Neutrophil (primary cell): ENCODE data around the gene ECHS1.
"Not testable (repeated sequence)": the region's sequence is repeated elsewhere in the genome, so short reads cannot be mapped to it uniquely, and the experiment has no call there.

Experiments used
- H3K27ac ChIP-seq: fragments of 200-600 bp; sonication (generic); 2 replicates; pipeline ENCODE4 v1.5.1; 2016; ENCODE audit warnings: mild to moderate bottlenecking, moderate library complexity
- H3K27me3 ChIP-seq: fragments of 200-600 bp; sonication (generic); 2 replicates; pipeline ENCODE4 v1.6.0; 2016; ENCODE audit warnings: mild to moderate bottlenecking
- H3K36me3 ChIP-seq: fragments of 200-600 bp; sonication (generic); 2 replicates; pipeline ENCODE4 v1.5.1; 2017
- H3K4me1 ChIP-seq, 2 experiments: fragments of 200-600 bp in 1 of 2; sonication (generic) in 1 of 2; 1 replicate in 1 of 2; 2 replicates in 1 of 2; pipeline versions ENCODE4 v1.5.1 to v1.6.1; 2013 to 2016; ENCODE audit warnings: low read depth in 1 of 2, low read length in 1 of 2, mild to moderate bottlenecking in 1 of 2, moderate library complexity in 1 of 2; ENCODE audit not compliant: control insufficient read depth in 1 of 2, insufficient read depth in 1 of 2
- H3K4me3 ChIP-seq, 2 experiments: fragments of 200-600 bp in 1 of 2; sonication (generic) in 1 of 2; 1 replicate in 1 of 2; 2 replicates in 1 of 2; pipeline ENCODE4 v1.5.1; 2013 to 2016; ENCODE audit warnings: low read depth in 1 of 2, low read length in 1 of 2, mild to moderate bottlenecking in 1 of 2, moderate library complexity in 1 of 2
- H3K9me3 ChIP-seq: fragments of 200-600 bp; sonication (generic); 2 replicates; pipeline ENCODE4 v1.5.1; 2016
- TF ChIP-seq, protein P1 (sequence below): fragments of 200-600 bp; sonication (generic); IDR thresholded peaks from 2 replicates; pipeline ENCODE4 v1.5.1; 2016; ENCODE audit warnings: antibody characterized with exemption

Gene ECHS1

DNA sequence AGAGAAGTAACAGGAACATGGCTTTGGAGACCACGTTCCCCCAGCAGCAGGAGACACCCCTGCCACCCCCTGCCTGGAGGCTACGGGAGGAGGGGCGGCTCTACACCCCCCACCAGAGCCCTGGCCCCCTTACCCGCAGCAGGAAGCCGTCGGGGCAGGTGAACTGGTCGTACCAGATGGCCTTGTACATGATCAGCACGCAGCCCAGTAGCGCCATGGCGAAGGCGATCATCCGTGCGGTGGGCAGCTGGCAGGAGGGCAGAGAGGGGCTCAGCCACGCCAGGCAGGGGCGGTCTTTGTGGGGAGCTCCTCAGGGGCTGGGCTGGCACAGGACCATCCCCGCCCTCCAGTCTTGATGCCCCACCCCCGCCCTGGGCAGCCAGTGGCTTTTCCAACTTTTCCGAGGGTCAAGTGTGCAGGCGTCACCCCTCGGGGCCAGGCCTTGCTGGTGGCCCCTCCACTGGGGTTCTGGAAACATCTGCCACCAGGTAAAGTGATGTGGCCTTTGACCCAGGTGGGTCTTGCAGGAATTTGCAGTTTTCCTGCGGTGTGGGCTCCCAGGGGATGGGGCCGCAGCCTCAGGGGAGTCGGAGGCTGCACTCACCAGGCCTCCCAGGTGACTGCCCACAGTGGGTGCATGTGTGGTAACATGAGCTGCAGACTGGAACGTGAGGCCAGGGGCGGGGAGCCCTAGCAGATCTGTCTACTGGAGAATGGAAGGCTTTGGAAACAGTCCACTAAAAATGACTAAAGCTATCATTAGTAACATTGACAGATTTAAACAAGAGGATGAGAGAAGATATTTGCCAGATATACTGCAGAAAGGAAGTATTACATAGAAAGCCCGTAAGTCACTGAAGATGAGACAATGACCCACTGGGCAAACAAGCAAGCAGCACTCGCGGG, 46.2 kb downstream of the ECHS1 start:
- Histone ChIP-seq H3K4me1 (peaks cover 0 to 9% of the 10 kb centered on the region in 2 experiments), H3K27ac (no peak overlapping the region), H3K9me3 (no peaks in the 10 kb centered on the region), H3K27me3 (peaks cover 91% of the 10 kb centered on the region), H3K36me3 (no peaks in the 10 kb centered on the region), H3K4me3 (no peak overlapping the region)
- TF ChIP-seq, protein P1, sequence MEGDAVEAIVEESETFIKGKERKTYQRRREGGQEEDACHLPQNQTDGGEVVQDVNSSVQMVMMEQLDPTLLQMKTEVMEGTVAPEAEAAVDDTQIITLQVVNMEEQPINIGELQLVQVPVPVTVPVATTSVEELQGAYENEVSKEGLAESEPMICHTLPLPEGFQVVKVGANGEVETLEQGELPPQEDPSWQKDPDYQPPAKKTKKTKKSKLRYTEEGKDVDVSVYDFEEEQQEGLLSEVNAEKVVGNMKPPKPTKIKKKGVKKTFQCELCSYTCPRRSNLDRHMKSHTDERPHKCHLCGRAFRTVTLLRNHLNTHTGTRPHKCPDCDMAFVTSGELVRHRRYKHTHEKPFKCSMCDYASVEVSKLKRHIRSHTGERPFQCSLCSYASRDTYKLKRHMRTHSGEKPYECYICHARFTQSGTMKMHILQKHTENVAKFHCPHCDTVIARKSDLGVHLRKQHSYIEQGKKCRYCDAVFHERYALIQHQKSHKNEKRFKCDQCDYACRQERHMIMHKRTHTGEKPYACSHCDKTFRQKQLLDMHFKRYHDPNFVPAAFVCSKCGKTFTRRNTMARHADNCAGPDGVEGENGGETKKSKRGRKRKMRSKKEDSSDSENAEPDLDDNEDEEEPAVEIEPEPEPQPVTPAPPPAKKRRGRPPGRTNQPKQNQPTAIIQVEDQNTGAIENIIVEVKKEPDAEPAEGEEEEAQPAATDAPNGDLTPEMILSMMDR: no peak

DNA sequence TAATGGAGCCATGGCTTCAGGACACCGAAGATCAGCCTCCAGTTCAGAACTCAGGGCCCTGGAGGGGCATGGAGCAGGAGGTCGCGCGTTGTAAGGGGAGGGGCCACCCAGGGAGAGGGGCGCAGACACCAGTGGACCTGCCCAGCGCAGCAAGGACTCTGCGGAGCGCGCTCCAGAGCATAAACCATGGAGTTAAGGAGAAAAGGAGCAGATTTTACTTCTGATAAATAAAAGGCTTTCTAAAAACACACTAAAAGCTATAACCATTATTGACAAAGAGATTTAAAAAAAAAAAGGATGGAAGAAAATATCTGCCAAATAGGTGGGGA, 47.0 kb downstream of the ECHS1 start:
- Histone ChIP-seq H3K36me3 (no peaks in the 10 kb centered on the region), H3K27ac (no peak overlapping the region), H3K27me3 (peaks cover 87% of the 10 kb centered on the region), H3K9me3 (no peaks in the 10 kb centered on the region), H3K4me1 (peaks cover 0 to 9% of the 10 kb centered on the region in 2 experiments), H3K4me3 (no peak overlapping the region)
- TF ChIP-seq, protein P1: no peak

DNA sequence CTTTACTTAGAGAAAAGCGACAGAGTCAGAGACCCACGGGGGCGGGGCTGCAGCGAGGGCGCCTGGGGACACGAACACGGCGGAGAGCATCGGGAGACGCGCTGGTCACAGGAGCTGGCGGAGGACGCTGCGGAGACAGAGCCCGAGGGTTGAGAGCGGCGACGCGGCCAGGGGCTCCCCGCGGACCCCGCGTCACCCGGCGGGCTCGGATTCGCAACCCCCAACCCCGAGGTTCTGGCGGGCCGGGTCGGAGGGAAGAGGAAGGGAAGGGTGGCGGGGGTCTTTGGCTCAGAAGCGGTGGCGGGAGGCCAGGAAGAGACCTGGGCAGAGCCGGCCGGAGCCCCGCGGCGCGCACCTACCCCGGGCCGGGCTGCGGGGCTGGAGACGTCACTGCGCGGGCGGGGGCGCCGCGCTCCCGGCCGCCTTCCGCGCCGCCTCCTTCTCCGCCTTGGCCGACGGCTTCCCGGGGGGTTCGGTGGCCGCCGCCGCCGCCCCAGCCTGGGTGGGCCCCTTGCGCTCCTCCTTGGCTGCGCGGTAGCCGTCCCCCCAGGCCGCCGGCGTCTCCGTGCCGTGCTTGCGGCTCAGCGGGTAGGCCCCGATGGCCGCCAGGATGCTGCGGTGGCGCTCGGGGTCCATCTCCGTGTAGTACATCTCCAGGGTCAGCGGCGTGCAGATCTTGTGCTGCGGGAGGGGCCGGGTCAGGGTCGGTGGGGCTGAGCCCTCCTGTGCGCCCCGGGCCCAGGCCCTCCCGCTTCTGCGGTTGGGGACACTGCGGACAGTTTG, 47.5 kb downstream of the ECHS1 start:
- TF ChIP-seq, protein P1: no peak
- H3K4me3 ChIP-seq: no peak overlapping the region
- H3K27me3 ChIP-seq: peaks cover 87% of the 10 kb centered on the region

DNA sequence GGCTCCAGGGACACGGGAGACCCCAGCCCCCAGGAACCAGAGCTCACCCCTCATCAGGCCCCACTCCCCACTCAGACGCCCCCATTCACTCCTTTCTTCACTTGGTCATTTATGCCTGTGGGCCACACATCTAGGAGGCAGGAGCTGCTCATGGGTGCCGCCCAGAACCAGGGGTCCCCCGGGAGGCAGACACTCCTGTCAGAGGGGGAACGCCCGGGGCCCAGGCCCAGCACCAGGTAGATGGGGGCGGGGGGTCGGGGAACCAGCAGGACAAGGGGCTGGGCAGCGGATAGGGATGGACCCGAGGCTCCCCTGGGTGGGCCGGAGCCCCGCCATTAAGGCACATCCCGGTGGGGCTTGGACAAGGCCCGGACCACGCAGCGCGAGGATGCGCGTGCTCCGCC, 48.3 kb downstream of the ECHS1 start:
- H3K4me3 ChIP-seq: no peak overlapping the region
- no peaks in the 10 kb centered on the region for H3K9me3 ChIP-seq
- peaks cover 0 to 8% of the 10 kb centered on the region in 2 experiments for H3K4me1 ChIP-seq
- no peak overlapping the region for H3K27ac ChIP-seq
- H3K27me3 ChIP-seq: peaks cover 90% of the 10 kb centered on the region
- no peaks in the 10 kb centered on the region for H3K36me3 ChIP-seq
- TF ChIP-seq, protein P1: no peak

More for the DNA sequence above, 47.5 kb downstream of the ECHS1 start:
- no peaks in the 10 kb centered on the region for H3K9me3 ChIP-seq
- no peaks in the 10 kb centered on the region for H3K36me3 ChIP-seq
- no peak overlapping the region for H3K27ac ChIP-seq
- peaks cover 0 to 9% of the 10 kb centered on the region in 2 experiments for H3K4me1 ChIP-seq

DNA sequence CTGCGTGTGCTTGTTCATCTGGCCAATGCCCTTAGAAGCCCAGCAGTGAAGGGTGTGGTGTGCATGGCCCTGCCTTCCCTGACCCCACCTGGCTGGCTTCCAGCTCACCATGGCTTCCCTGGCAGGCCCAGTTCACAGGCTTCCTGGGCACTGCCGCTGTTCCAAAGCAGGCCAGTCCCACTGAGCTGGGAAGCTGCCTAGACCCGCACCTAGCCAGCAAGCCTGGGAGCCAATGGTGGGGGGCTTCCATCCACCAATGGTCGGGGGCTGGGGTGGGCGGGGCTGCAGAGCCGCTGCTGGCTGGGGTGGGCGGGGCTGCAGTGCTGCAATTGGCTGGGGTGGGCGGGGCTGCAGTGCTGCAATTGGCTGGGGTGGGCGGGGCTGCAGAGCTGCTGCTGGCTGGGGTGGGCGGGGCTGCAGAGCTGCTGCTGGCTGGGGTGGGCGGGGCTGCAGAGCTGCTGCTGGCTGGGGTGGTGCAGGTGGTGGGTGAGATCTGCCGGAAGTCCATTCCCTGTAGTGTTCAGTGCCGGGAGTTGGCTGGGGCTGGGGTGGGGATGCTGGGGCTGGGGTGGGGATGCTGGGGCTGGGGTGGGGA, 48.9 kb downstream of the ECHS1 start:
- Histone ChIP-seq H3K4me3 (no peak overlapping the region), H3K27me3 (peaks cover 90% of the 10 kb centered on the region), H3K36me3 (no peaks in the 10 kb centered on the region), H3K27ac (no peak overlapping the region), H3K4me1 (peaks cover 0 to 4% of the 10 kb centered on the region in 2 experiments), H3K9me3 (no peaks in the 10 kb centered on the region)
- TF ChIP-seq, protein P1: no peak

DNA sequence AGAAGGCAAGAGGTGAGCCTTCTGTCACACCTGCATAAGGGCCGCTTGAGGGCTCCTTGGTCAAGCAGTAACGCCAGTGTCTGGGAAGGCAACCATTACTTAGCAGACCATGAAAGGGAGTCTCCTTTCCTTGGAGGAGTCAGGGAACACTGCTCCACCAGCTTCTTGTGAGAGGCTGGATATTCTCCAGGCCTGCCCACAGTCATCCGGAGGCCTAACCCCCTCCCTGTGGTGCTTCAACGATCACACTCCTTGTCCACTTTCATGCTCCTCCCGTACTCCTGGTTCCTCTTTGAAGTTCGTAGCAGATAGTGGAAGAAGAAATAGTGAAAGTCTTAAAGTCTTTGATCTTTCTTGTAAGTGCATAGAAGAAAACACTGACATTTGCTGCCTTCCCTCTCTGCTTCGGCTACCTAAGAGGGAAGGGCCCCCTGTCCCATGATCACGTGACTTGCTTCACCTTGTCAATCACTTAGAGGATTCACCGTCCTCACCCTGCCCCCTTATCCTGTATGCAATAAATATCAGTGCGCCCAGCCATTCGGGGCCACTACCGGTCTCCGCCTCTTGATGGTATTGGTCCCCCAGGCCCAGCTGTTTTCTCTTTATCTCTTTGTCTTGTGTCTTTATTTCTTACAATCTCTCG, 51.0 kb downstream of the ECHS1 start:
- not testable (repeated sequence) for H3K9me3 ChIP-seq

DNA sequence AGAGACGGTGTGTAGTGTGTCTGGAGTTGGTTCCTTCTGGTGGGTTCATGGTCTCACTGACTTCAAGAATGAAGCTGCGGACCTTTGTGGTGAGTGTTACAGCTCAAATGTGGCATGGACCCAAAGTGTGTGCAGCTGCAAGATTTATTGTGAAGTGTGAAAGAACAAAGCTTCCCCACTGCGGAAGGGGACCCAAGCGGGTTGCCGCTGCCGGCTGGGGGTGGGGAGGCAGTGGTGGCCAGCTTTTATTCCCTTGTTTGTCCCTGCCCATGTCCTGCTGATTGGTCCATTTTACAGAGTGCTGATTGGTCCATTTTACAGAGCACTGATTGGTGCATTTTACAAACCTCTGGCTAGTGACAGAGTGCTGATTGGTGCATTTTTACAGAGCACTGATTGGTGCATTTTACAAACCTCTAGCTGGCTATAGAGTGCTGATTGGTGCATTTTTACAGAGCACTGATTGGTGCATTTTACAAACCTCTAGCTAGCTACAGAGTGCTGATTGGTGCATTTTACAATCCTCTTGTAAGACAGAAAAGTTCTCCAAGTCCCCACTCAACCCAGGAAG, 52.2 kb downstream of the ECHS1 start:
- not testable (repeated sequence) for H3K9me3 ChIP-seq, H3K36me3 ChIP-seq

More for the DNA sequence above, 51.0 kb downstream of the ECHS1 start:
- not testable (repeated sequence) for H3K4me1 ChIP-seq, H3K27ac ChIP-seq, H3K4me3 ChIP-seq, H3K36me3 ChIP-seq
- peaks cover 80% of the 10 kb centered on the region for H3K27me3 ChIP-seq

More for the DNA sequence above, 52.2 kb downstream of the ECHS1 start:
- H3K4me3 ChIP-seq, H3K27ac ChIP-seq, H3K4me1 ChIP-seq: not testable (repeated sequence)
- peaks cover 71% of the 10 kb centered on the region for H3K27me3 ChIP-seq
